Neural cell (in vitro differentiated cells): ENCODE results near the gene POU3F3. TPM values are rescaled to one million over a fixed set of nuclear protein-coding genes. Genes with fewer than 3 reads are reported as not detected.
A peak's percentile ranks its signal among the peaks of the same experiment; 100 is the strongest.

Experiments used
- H2AFZ ChIP-seq: fragments of 200-600, 300-800 bp; sonication (generic), shearing (Covaris generic); 2 replicates; pipeline ENCODE4 v1.6.0; 2014; ENCODE audit warnings: low read depth, mild to moderate bottlenecking, antibody characterized with exemption, low read length, moderate library complexity
- H3F3A ChIP-seq: fragments of 200-600 bp; shearing (Covaris generic); 2 replicates; pipeline ENCODE4 v1.6.1; 2016; ENCODE audit warnings: mild to moderate bottlenecking, moderate library complexity, mixed read lengths, antibody characterized with exemption, low read length; ENCODE audit not compliant: insufficient read depth, poor library complexity, severe bottlenecking
- H3K27ac ChIP-seq: fragments of 200-600, 300-800 bp; sonication (generic), shearing (Covaris generic); 2 replicates; pipeline ENCODE4 v1.5.1; 2014; ENCODE audit warnings: mild to moderate bottlenecking, low read length, moderate library complexity
- H3K27me3 ChIP-seq: fragments of 300-800, 200-600 bp; sonication (generic), shearing (Covaris generic); 2 replicates; pipeline ENCODE4 v1.6.0; 2014; ENCODE audit warnings: mild to moderate bottlenecking, low read depth, low read length, moderate library complexity; ENCODE audit not compliant: insufficient read depth
- H3K36me3 ChIP-seq: fragments of 300-800, 200-600 bp; sonication (generic), shearing (Covaris generic); 2 replicates; pipeline ENCODE4 v1.5.1; 2014; ENCODE audit warnings: mild to moderate bottlenecking, antibody characterized with exemption, low read length, moderate library complexity; ENCODE audit not compliant: insufficient read depth
- H3K4me2 ChIP-seq: fragments of 300-800, 200-600 bp; sonication (generic), shearing (Covaris generic); 2 replicates; pipeline ENCODE4 v1.6.0; 2014; ENCODE audit warnings: mild to moderate bottlenecking, low read length
- H3K4me3 ChIP-seq: fragments of 300-800, 200-600 bp; sonication (generic), shearing (Covaris generic); 2 replicates; pipeline ENCODE4 v1.5.1; 2014; ENCODE audit warnings: mild to moderate bottlenecking, low read length, moderate library complexity
- H3K79me2 ChIP-seq: fragments of 200-600 bp; shearing (Covaris generic); replicated peaks from 2 replicates; pipeline ENCODE4 v1.6.0; 2014; ENCODE audit warnings: mild to moderate bottlenecking, low read length, moderate library complexity; ENCODE audit not compliant: insufficient read depth
- H3K9ac ChIP-seq: fragments of 300-800, 200-600 bp; sonication (generic), shearing (Covaris generic); 2 replicates; pipeline ENCODE4 v1.6.1; 2016; ENCODE audit warnings: mild to moderate bottlenecking, low read length, mixed read lengths
- H3K9me2 ChIP-seq: fragments of 200-600 bp; shearing (Covaris generic); 2 replicates; pipeline ENCODE4 v1.6.1; 2016; ENCODE audit warnings: mild to moderate bottlenecking, low read length, mixed read lengths; ENCODE audit not compliant: insufficient read depth
- H3K9me3 ChIP-seq: fragments of 200-600, 300-800 bp; sonication (generic), shearing (Covaris generic); 2 replicates; pipeline ENCODE4 v1.6.1; 2016; ENCODE audit warnings: mild to moderate bottlenecking, mixed run types, low read length, moderate library complexity, mixed read lengths
- H4K20me1 ChIP-seq: fragments of 200-600 bp; shearing (Covaris generic); 2 replicates; pipeline ENCODE4 v1.6.1; 2016; ENCODE audit warnings: mild to moderate bottlenecking, mixed run types; ENCODE audit not compliant: insufficient read depth
- EP300 ChIP-seq: fragments of 450-650 bp; conservative IDR thresholded peaks from 2 replicates; pipeline ENCODE4 v1.6.1; 2014; ENCODE audit warnings: antibody characterized with exemption, mild to moderate bottlenecking, moderate library complexity; ENCODE audit not compliant: poor library complexity, severe bottlenecking
- EZH2 ChIP-seq: fragments of 200-600, 300-800 bp; shearing (Covaris generic), sonication (generic); IDR thresholded peaks from 2 replicates; pipeline ENCODE4 v1.6.1; 2014; ENCODE audit warnings: antibody characterized with exemption, low read length, borderline replicate concordance, mild to moderate bottlenecking; ENCODE audit not compliant: insufficient read depth, poor library complexity, severe bottlenecking
- MXI1 ChIP-seq: fragments of 450-650 bp; conservative IDR thresholded peaks from 2 replicates; pipeline ENCODE4 v1.6.1; 2014; ENCODE audit warnings: antibody characterized with exemption, mild to moderate bottlenecking; ENCODE audit not compliant: poor library complexity, severe bottlenecking
- POLR2AphosphoS5 ChIP-seq: IDR thresholded peaks from 2 replicates; pipeline ENCODE4 v1.6.1; 2012
- RAD21 ChIP-seq: fragments of 450-650 bp; conservative IDR thresholded peaks from 2 replicates; pipeline ENCODE4 v1.6.1; 2014; ENCODE audit warnings: antibody characterized with exemption, mild to moderate bottlenecking, moderate library complexity
- SMC3 ChIP-seq: fragments of 450-650 bp; conservative IDR thresholded peaks from 2 replicates; pipeline ENCODE4 v1.6.1; 2014; ENCODE audit warnings: antibody characterized with exemption, mild to moderate bottlenecking, moderate library complexity; ENCODE audit not compliant: poor library complexity
- TAF1 ChIP-seq: IDR thresholded peaks from 2 replicates; pipeline ENCODE4 v1.6.1; 2012; ENCODE audit warnings: low read depth
- polyA plus RNA-seq: library from polyadenylated mRNA; depleted of rRNA; stranded (reverse); fragments of >200 nt; gene quantifications from 2 replicates; pipeline ENCODE4 v1.2.3, GENCODE V29; 2014
- TF ChIP-seq, protein P1 (sequence below): IDR thresholded peaks from 2 replicates; pipeline ENCODE4 v1.6.1; 2012; ENCODE audit warnings: borderline replicate concordance
- TF ChIP-seq, protein P2 (sequence below): fragments of 450-650 bp; IDR thresholded peaks from 2 replicates; pipeline ENCODE4 v1.5.1; 2014; ENCODE audit warnings: antibody characterized with exemption, mild to moderate bottlenecking, moderate library complexity; ENCODE audit not compliant: poor library complexity, severe bottlenecking

Gene POU3F3
- polyA plus RNA-seq, 1 donor from 2014 or later: 69.3 TPM

DNA sequence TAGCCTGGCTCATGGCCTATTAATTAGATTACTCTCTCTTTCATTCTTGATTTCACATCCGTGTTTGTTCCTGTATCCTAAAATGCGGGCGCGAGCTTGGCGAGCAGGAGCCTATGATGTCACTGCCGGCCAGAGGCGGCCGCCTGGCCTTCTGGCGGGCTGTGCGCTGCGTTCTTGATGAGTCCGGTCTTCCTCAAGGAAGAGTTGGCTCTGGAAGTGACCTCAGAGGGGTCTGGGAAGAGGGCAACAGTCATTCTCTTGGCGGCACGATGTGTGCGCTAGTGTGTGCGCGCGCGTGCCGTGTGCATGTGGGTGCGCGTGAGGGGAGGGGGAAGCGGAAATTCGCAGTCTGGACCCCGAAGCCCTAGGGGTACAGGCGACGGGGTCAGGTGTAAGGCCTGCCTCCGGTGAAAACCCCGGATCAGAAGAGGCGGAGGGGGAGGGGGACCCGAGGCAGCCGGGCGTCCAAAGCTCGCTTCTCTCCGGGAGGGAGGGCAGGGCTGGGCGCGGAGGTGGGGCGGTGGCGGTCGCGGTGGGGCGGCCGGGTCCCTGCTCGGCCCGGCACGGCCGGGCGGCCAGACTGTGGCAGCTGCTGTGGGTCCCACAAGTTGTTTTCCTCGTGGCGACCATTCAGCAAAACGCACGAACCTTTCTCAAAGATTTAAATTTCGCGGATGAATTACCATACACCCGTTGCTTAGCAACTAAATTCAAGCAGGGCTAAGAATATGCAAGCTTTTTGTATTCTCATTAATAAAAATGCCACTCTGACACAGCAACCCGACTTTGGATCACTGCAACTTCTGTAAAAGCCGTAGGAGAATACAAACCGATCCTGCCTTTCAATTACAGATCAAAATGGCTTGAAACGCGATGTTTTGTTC is 8.4 kb downstream of the POU3F3 start (continued):
- TF ChIP-seq, protein P1, sequence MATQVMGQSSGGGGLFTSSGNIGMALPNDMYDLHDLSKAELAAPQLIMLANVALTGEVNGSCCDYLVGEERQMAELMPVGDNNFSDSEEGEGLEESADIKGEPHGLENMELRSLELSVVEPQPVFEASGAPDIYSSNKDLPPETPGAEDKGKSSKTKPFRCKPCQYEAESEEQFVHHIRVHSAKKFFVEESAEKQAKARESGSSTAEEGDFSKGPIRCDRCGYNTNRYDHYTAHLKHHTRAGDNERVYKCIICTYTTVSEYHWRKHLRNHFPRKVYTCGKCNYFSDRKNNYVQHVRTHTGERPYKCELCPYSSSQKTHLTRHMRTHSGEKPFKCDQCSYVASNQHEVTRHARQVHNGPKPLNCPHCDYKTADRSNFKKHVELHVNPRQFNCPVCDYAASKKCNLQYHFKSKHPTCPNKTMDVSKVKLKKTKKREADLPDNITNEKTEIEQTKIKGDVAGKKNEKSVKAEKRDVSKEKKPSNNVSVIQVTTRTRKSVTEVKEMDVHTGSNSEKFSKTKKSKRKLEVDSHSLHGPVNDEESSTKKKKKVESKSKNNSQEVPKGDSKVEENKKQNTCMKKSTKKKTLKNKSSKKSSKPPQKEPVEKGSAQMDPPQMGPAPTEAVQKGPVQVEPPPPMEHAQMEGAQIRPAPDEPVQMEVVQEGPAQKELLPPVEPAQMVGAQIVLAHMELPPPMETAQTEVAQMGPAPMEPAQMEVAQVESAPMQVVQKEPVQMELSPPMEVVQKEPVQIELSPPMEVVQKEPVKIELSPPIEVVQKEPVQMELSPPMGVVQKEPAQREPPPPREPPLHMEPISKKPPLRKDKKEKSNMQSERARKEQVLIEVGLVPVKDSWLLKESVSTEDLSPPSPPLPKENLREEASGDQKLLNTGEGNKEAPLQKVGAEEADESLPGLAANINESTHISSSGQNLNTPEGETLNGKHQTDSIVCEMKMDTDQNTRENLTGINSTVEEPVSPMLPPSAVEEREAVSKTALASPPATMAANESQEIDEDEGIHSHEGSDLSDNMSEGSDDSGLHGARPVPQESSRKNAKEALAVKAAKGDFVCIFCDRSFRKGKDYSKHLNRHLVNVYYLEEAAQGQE: no peak
- no peak for TF ChIP-seq TAF1

- Histone ChIP-seq H3K9ac (peak overlapping the region; percentile 89), H3F3A (peaks cover 5% of the 10 kb centered on the region), H3K27me3 (no peaks in the 10 kb centered on the region), H3K4me3 (peak overlapping the region; percentile 88), H3K27ac (peak overlapping the region; percentile 67), H2AFZ (no peak overlapping the region), H3K4me2 (peak overlapping the region; percentile 98), H3K36me3 (no peaks in the 10 kb centered on the region), H3K9me2 (no peaks in the 10 kb centered on the region), H3K9me3 (no peaks in the 10 kb centered on the region), H4K20me1 (peaks cover 31% of the 10 kb centered on the region), H3K79me2 (peaks cover 100% of the 10 kb centered on the region)
- TF ChIP-seq MXI1 (no peak), POLR2AphosphoS5 (no peak), RAD21 (no peak), TAF1 (no peak), EP300 (no peak), EZH2 (no peak), SMC3 (no peak)
- TF ChIP-seq, protein P1: no peak
- TF ChIP-seq, protein P2, sequence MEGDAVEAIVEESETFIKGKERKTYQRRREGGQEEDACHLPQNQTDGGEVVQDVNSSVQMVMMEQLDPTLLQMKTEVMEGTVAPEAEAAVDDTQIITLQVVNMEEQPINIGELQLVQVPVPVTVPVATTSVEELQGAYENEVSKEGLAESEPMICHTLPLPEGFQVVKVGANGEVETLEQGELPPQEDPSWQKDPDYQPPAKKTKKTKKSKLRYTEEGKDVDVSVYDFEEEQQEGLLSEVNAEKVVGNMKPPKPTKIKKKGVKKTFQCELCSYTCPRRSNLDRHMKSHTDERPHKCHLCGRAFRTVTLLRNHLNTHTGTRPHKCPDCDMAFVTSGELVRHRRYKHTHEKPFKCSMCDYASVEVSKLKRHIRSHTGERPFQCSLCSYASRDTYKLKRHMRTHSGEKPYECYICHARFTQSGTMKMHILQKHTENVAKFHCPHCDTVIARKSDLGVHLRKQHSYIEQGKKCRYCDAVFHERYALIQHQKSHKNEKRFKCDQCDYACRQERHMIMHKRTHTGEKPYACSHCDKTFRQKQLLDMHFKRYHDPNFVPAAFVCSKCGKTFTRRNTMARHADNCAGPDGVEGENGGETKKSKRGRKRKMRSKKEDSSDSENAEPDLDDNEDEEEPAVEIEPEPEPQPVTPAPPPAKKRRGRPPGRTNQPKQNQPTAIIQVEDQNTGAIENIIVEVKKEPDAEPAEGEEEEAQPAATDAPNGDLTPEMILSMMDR: no peak
Observed at GRCh38 chr2:104863146-104863467, 9.2 kb downstream of the POU3F3 start.
